GM12878 (cell line): Measurements from ENCODE around the gene STARD13. TPM values are rescaled to one million over a fixed set of nuclear protein-coding genes. Genes with fewer than 3 reads are reported as not detected.

Experiments
- ATAC-seq: fragments of 200-7000 bp; cut with Tn5 transposase; 3 replicates; pipeline ENCODE4 v1.9.1; 2020; ENCODE audit warnings: mild to moderate bottlenecking, moderate library complexity
- BruUV-seq: library from RNA; stranded (reverse); fragments of 400-500 nt; replicated peaks from 2 replicates; lab custom pipeline; 2021; lab: Mats Ljungman, UMichigan
- CTCF ChIA-PET: fragments of 300-600 bp; sonication (Branson Sonifier 250); formaldehyde crosslinking; extraction: SDS; loops from one replicate; lab custom pipeline; 2021; ENCODE audit warnings: inconsistent platforms; lab: Yijun Ruan, JAX
- POLR2A ChIA-PET: fragments of 350-600 bp; formaldehyde crosslinking; extraction: SDS; loops from one replicate; lab custom pipeline; 2021; ENCODE audit warnings: inconsistent platforms; lab: Charles Lee
- RAD21 ChIA-PET: fragments of 300-600 bp; sonication (Branson Sonifier 250); formaldehyde crosslinking; loops from one replicate; lab custom pipeline; 2023; ENCODE audit warnings: antibody characterized with exemption; ENCODE audit not compliant: unreplicated experiment; lab: Charles Lee
- SMC1A ChIA-PET: fragments of 300-600 bp; sonication (Branson Sonifier 250); formaldehyde crosslinking; loops from one replicate; lab custom pipeline; 2023; ENCODE audit not compliant: unreplicated experiment, uncharacterized antibody; lab: Charles Lee
- DNase-seq: peaks from one replicate; pipeline ENCODE4 v3.0.0-alpha.2; 2011; ENCODE audit warnings: low read depth, low spot score
- FAIRE-seq: peaks from 3 replicates; lab custom pipeline; 2011; peaks lifted over from hg19 to GRCh38; lab: Jason Lieb, UNC
- H2AFZ ChIP-seq: 2 replicates; pipeline ENCODE4 v1.6.0; 2011; ENCODE audit warnings: low read depth, low read length, control low read depth; ENCODE audit not compliant: control insufficient read depth
- H3K27ac ChIP-seq: 2 replicates; pipeline ENCODE4 v1.5.1; 2011; ENCODE audit warnings: control low read depth; ENCODE audit not compliant: control insufficient read depth, insufficient read depth
- H3K27me3 ChIP-seq, 2 experiments: replicated peaks in 1 of 2; 2 replicates each; pipeline versions ENCODE4 v1.6.0 to v1.6.1; 2011; ENCODE audit warnings: low read length in 1 of 2; ENCODE audit not compliant: control insufficient read depth in 2 of 2, insufficient read depth in 2 of 2
- H3K36me3 ChIP-seq, 2 experiments: 2 replicates each; pipeline ENCODE4 v1.5.1; 2011; ENCODE audit warnings: low read length in 1 of 2; ENCODE audit not compliant: control insufficient read depth in 2 of 2, insufficient read depth in 2 of 2
- H3K4me1 ChIP-seq: 2 replicates; pipeline ENCODE4 v1.6.1; 2011; ENCODE audit warnings: mild to moderate bottlenecking, low read length, moderate library complexity, mixed read lengths; ENCODE audit not compliant: control insufficient read depth, insufficient read depth
- H3K4me2 ChIP-seq: 2 replicates; pipeline ENCODE4 v1.6.0; 2011; ENCODE audit warnings: control low read depth; ENCODE audit not compliant: control insufficient read depth, insufficient read depth
- H3K4me3 ChIP-seq: fragments of 200-600 bp; sonication (generic); 2 replicates; pipeline ENCODE4 v1.5.1; 2016
- H3K79me2 ChIP-seq: 2 replicates; pipeline ENCODE4 v1.6.0; 2011; ENCODE audit warnings: low read length; ENCODE audit not compliant: control insufficient read depth, insufficient read depth
- H3K9ac ChIP-seq: 2 replicates; pipeline ENCODE4 v1.8.0; 2011; ENCODE audit warnings: low read length, control low read depth, mixed read lengths; ENCODE audit not compliant: control insufficient read depth, insufficient read depth
- H3K9me3 ChIP-seq: replicated peaks from 3 replicates; pipeline ENCODE4 v1.5.1; 2011; ENCODE audit warnings: mild to moderate bottlenecking, low read length; ENCODE audit not compliant: control insufficient read depth, insufficient read depth
- H4K20me1 ChIP-seq: 2 replicates; pipeline ENCODE4 v1.6.0; 2011; ENCODE audit not compliant: control insufficient read depth, insufficient read depth
- BACH1 ChIP-seq: fragments of 450-650 bp; IDR thresholded peaks from 2 replicates; pipeline ENCODE4 v1.6.1; 2017; ENCODE audit warnings: mild to moderate bottlenecking, borderline replicate concordance
- BCL3 ChIP-seq: IDR thresholded peaks from 2 replicates; pipeline ENCODE4 v1.6.1; 2011; ENCODE audit warnings: borderline replicate concordance, low read depth, mild to moderate bottlenecking, moderate library complexity, low read length; ENCODE audit not compliant: insufficient read depth, poor library complexity, severe bottlenecking
- CREB1 ChIP-seq: IDR thresholded peaks from 2 replicates; pipeline ENCODE4 v1.6.1; 2012; ENCODE audit warnings: low read depth, mild to moderate bottlenecking, inconsistent platforms
- ESRRA ChIP-seq: IDR thresholded peaks from 2 replicates; pipeline ENCODE4 v1.6.1; 2012; ENCODE audit warnings: mild to moderate bottlenecking, low read length, improper control_type of control experiment
- MLLT1 ChIP-seq: fragments of 450-650 bp; IDR thresholded peaks from 2 replicates; pipeline ENCODE4 v1.6.1; 2016; ENCODE audit warnings: mild to moderate bottlenecking
- MXI1 ChIP-seq: fragments of 150-350 bp; IDR thresholded peaks from 2 replicates; pipeline ENCODE4 v1.6.1; 2011; ENCODE audit warnings: low read depth, mild to moderate bottlenecking, inconsistent platforms, low read length, improper control_type of control experiment
- NBN ChIP-seq: fragments of 450-650 bp; IDR thresholded peaks from 2 replicates; pipeline ENCODE4 v1.6.1; 2016
- NR2F1 ChIP-seq: fragments of 450-650 bp; conservative IDR thresholded peaks from 2 replicates; pipeline ENCODE4 v1.6.1; 2017; ENCODE audit warnings: mild to moderate bottlenecking
- POLR2AphosphoS2 ChIP-seq: IDR thresholded peaks from 2 replicates; pipeline ENCODE4 v1.6.1; 2011; ENCODE audit warnings: low read depth, mild to moderate bottlenecking, low read length, improper control_type of control experiment, moderate library complexity
- RAD21 ChIP-seq: IDR thresholded peaks from 2 replicates; pipeline ENCODE4 v1.6.1; 2011; ENCODE audit warnings: mild to moderate bottlenecking, low read depth, low read length, moderate library complexity; ENCODE audit not compliant: insufficient read depth
- RELA ChIP-seq: fragments of 450-650 bp; IDR thresholded peaks from 2 replicates; pipeline ENCODE4 v1.8.0; 2014; ENCODE audit warnings: borderline replicate concordance; ENCODE audit not compliant: partially characterized antibody
- SPI1 ChIP-seq: IDR thresholded peaks from 2 replicates; pipeline ENCODE4 v1.6.1; 2011; ENCODE audit warnings: low read depth, mild to moderate bottlenecking, low read length, moderate library complexity, borderline replicate concordance; ENCODE audit not compliant: insufficient read depth
- TBL1XR1 ChIP-seq: IDR thresholded peaks from 2 replicates; pipeline ENCODE4 v1.6.1; 2012; ENCODE audit warnings: low read depth, low read length, improper control_type of control experiment
- ZNF687 ChIP-seq: fragments of 450-650 bp; IDR thresholded peaks from 2 replicates; pipeline ENCODE4 v1.6.1; 2017; ENCODE audit warnings: mild to moderate bottlenecking, moderate library complexity
- whole genome bisulfite sequencing: methylation state at CpG from one replicate; pipeline ENCODE4 v1.1.6; 2016; ENCODE audit warnings: low lambda C conversion rate; ENCODE audit not compliant: insufficient replicate concordance, insufficient coverage; ENCODE audit errors: missing lambda C conversion rate; 5-methylcytosine and 5-hydroxymethylcytosine counted together
- in situ Hi-C: fragments of 300-500 bp; cut with MboI; formaldehyde crosslinking; loops from 9 replicates; pipeline ENCODE4 v1.14.3; 2018; ENCODE audit warnings: mixed read lengths
- intact Hi-C: fragments of 100-400 bp; cut with micrococcal nuclease; formaldehyde crosslinking; loops from one replicate; pipeline ENCODE4 v1.14.2; 2022; ENCODE audit not compliant: unreplicated experiment
- polyA plus RNA-seq, 11 experiments: library from polyadenylated mRNA; depleted of rRNA in 4 of 11; unstranded in 6 of 11; stranded (reverse) in 5 of 11; fragments of >200 nt; fragmentation: Nextera tagmentation in 4 of 11; fragmentation: Illumina TruSeq in 1 of 11; extraction: Ambion mirVana in 4 of 11; extraction: Trizol in 1 of 11; gene quantifications; 1 replicate in 1 of 11; 2 replicates in 10 of 11; pipeline versions ENCODE4 v1.2.1 to v1.2.3, GENCODE V29; 2011 to 2016; ENCODE audit warnings: inconsistent platforms in 2 of 11, missing spikeins in 2 of 11, low read depth in 1 of 11
- total RNA-seq, 4 experiments: library from RNA; depleted of rRNA in 3 of 4; stranded (reverse); fragments of >200 nt in 3 of 4; fragmentation: Illumina TruSeq in 1 of 4; extraction: Trizol in 1 of 4; gene quantifications; 2 replicates each; pipeline versions ENCODE4 v1.2.1 to v1.2.3, GENCODE V29; 2013 to 2021

STARD13 gene
- total and polyA plus RNA-seq, 10 of the 15 experiments (the other 5 are each of a cell fraction or from before 2014, with no cell fraction given) = 4.0 to 41.6 (median 10.1) TPM

DNA sequence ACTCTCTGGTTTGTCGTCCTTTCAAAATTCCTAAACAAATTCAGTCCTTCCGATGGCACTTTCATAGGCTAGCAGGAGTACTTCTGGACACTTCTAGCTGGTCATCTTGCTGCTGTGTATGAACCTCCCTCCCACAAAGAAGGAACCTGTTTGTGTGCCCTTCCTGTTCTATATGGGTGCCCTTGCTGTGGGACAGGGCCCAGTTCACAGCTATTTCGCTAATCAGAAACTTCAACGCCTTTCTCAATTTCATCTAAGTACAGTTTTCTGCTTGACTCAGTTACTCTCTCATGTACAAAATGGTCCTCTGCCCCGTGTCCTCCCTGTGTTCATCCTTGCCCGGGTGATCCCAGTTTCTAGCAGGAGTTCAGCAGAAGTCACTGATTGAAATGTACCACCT, 96.1 kb downstream of the STARD13 start:
- H3K36me3 ChIP-seq = peaks cover 0 to 3% of the 10 kb centered on the region in 2 experiments; a peak in 3 of 4 replicates
- ATAC-seq (peak; percentile 66), FAIRE-seq (no peak), DNase-seq (no peak)
- RAD21 ChIA-PET = interaction anchor here (1.0 to 7.8 kb wide), 9 partner anchors 7 to 540 kb away, joined by 3 to 158 read pairs (median 12); no protein-coding TSS in a partner anchor
- H3K9me3 ChIP-seq = no peaks in the 10 kb centered on the region; the same call in 2 of the 3 replicates
- peak overlapping the region; percentile 93 for H3K27ac ChIP-seq
- CTCF ChIA-PET = interaction anchor here (1.0 to 6.8 kb wide), 4 partner anchors 13 to 41 kb away, joined by 3 to 54 read pairs (median 20); no protein-coding TSS in a partner anchor
- H3K4me2 ChIP-seq = peak overlapping the region; percentile 26
- peaks cover 38% of the 10 kb centered on the region for H3K4me1 ChIP-seq
- POLR2A ChIA-PET = interaction anchor here (0.6 to 20.2 kb wide), 8 partner anchors 8 to 83 kb away, joined by 3 to 343 read pairs (median 6); no protein-coding TSS in a partner anchor
- SMC1A ChIA-PET = interaction anchor here (1.1 to 33.0 kb wide), 7 partner anchors 13 to 354 kb away, joined by 3 to 832 read pairs (median 8); no protein-coding TSS in a partner anchor
- H3K79me2 ChIP-seq = peaks cover 55% of the 10 kb centered on the region
- BruUV-seq = no TSS peak
- in situ Hi-C loops = loop anchor here (5.0 kb wide), 1 partner anchor 42 kb away; no protein-coding TSS in a partner anchor
- peak overlapping the region; percentile 13; the same call in 1 of the 2 replicates for H2AFZ ChIP-seq
- peak overlapping the region; percentile 27; the same call in 1 of the 2 replicates for H3K4me3 ChIP-seq
- H3K27me3 ChIP-seq = no peaks in the 10 kb centered on the region
- intact Hi-C loops = loop anchor here (2.0 kb wide), 1 partner anchor 15 kb away; no protein-coding TSS in a partner anchor
- H3K9ac ChIP-seq = peak overlapping the region; percentile 67
- no peaks in the 10 kb centered on the region for H4K20me1 ChIP-seq
- WGBS = 70% methylated on average over 6 of the region's 6 CpGs
- TF ChIP-seq CREB1 = no peak
- TF ChIP-seq NR2F1 = no peak
- no peak for TF ChIP-seq RAD21
- TF ChIP-seq TBL1XR1 = no peak
- TF ChIP-seq POLR2AphosphoS2 = peak; percentile 38; the same call in 1 of the 2 replicates
- peak; percentile 67 for TF ChIP-seq ZNF687
- TF ChIP-seq BACH1 = peak; percentile 44; the same call in 1 of the 2 replicates
- TF ChIP-seq RELA = no peak
- TF ChIP-seq SPI1 = 0 out of 2 replicates have a peak, but pooled peaks have one; percentile 8
- TF ChIP-seq MLLT1 = peak; percentile 19; the same call in 1 of the 2 replicates
- no peak; the same call in 1 of the 2 replicates for TF ChIP-seq NBN
- TF ChIP-seq MXI1 = no peak
- no peak for TF ChIP-seq BCL3
- no peak for TF ChIP-seq ESRRA
